IPS DF 4.7 (cell line): Measurements from ENCODE around the gene FRAS1.
"Not testable (repeated sequence)": the region's sequence is repeated elsewhere in the genome, so short reads cannot be mapped to it uniquely, and the experiment has no call there.

Experiments used
- DNase-seq: peaks from one replicate; pipeline ENCODE4 v3.0.0-alpha.2; 2013; ENCODE audit warnings: low spot score; ENCODE audit errors: extremely low read depth

Gene FRAS1

DNA sequence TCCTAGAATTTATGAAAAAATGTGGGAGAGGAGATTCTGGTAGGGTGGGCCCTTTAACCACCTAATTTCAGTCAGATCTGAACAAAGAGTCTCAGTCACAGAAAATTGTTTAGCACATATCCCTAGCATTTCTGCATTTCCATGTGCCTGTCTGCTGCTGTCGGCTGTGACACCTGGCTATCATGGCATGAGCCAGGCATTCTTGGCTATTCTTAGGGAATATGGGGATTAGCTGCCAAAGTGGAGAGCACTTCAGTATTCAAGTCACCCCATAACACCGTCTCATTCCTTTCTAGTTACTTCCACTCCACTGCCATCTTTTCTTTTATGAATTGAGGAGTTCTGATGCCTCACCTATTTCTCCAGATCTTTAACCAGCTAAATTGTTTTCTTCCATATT lies 211.5 kb downstream of the FRAS1 start:
- no peak for DNase-seq

DNA sequence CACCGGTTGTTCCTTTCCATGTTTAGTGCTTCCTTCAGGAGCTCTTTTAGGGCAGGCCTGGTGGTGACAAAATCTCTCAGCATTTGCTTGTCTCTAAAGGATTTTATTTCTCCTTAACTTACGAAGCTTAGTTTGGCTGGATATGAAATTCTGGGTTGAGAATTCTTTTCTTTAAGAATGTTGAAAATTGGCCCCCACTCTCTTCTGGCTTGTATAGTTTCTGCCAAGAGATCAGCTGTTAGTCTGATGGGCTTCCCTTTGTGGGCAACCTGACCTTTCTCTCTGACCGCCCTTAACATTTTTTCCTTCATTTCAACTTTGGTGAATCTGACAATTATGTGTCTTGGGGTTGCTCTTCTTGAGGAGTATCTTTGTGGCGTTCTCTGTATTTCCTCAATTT lies 218.3 kb downstream of the FRAS1 start:
- DNase-seq = not testable (repeated sequence)

DNA sequence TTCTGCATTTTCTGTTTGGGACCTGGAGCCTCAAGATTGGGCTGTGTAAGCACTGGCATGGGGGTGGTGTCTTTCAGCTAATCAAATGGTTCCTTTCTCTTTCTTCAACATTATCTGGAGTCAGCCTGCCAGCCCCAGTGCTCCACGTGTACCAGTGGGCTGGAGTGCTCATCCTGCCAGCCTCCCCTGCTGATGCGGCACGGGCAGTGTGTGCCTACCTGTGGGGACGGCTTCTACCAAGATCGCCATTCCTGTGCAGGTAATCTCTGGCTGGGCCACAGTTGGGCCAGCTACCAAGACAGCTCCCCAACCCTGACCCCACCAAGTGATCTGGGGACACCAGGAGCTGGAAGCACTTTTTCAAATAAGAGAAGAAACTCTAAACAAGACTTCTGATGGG lies 229.2 kb downstream of the FRAS1 start:
- DNase-seq = no peak

DNA sequence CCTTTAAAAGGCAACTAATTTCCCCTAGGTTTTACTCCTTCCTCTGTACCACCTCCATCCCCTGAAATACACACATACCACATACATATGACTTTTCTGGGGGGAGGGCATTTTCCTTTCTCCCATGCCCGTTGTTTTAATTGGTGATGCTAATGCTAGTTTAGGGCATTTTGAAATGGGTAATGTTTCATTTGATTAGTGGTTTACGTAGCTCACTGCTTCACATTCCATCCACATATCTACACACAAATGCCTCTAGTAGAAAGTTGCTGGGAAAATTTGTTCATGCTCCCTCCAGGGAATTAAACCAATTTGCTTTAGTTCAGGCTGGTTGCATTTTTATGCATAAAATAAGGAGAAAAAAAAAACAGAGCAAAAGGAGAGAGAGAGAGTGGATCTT lies 231.2 kb downstream of the FRAS1 start:
- DNase-seq = no peak

DNA sequence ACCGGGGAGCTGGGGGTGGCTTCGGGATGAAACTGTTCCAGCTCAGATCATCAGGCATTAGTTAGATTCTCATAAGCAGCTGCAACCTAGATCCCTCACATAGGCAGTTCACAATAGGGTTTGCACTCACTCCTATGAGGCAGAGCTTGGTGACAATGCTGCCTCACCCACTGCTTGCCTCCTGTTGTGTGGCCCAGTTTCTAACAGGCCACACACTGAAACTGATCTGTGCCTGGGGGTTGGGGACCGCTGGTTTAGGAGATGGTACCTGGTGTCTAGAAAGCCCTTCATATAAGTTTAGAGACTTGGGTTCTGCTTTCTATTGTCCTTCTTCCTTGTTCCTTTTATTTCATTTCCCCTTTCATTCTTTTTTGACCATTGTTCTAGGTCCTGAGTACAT lies 234.2 kb downstream of the FRAS1 start:
- DNase-seq = no peak

DNA sequence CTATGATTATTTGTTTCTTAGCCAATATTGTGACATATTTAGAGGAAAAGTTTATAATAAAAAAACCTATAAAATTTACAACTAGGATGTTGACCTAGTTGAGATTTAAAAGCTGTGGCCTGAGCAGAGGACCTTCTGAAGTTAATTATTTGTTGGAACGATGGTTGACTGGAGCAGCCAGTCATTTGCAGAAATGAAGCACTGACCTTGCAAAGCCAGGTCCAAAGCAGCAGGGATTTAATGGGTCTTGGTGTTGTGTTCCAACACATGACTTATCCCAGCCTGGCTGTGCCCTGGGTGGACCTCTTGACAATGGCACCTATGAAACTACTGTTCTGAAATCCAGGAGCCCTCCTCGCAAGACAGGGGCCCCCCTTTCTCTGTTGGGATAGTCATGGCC lies 235.2 kb downstream of the FRAS1 start:
- no peak for DNase-seq

DNA sequence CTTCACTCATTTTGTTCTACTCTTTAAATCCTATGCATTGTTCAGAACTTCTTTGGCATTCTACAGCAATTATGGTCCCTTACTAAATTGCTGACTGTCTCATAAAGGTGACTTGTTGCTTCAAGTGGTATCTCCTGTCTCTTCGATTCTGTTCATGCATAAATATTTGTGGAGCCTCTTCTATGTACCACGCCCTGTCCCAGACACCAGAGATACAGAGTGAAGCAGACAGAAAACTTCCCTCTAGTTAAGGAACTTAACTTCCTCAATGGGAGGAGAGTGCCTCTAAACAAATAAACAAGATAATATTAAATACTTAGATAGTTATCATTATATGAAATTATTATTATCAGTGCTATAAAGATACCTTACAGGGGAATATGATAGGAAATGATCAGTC lies 235.7 kb downstream of the FRAS1 start:
- no peak for DNase-seq

DNA sequence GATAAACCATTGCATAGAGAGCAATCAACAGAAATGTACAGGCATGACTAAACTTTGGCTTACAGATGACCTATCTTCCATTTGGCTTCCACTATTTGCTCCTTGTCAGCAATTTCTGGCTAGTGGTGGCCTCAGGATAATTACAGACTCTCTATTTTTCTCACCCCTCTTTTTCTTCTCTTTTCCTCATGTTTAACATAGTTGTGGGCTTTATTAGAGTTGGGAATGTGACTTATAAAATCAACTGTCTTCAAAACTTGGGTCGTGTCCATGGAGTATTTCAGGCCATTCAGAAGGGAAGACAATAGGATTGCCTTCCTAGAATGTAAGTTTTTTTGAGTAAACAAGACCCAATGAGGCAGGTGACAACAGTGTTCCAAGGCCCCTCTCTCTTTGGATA lies 236.2 kb downstream of the FRAS1 start:
- DNase-seq = no peak

DNA sequence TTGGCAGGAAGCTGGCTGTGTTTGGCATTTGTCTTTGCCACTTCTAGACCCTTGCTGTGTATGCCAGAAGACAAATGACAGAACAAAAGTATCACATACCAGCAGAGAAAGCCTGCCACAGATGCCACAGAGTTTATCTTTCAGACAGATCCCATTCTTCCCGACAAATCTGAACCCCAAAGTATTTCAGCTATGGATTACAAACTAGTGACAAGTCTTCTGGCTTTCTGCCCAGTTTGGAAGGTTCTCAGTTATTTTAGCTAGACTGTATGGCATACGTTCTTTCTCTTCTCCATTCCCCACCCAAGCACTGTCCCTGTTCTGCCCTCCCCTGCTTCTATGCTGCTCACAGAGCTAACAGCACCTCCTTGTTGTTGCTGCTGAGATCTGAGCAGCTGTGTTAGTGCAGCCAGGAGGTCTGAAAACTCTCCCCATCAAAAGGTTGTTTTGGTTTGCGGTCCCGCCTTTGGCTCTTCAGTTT lies 236.7 kb downstream of the FRAS1 start:
- no peak for DNase-seq

DNA sequence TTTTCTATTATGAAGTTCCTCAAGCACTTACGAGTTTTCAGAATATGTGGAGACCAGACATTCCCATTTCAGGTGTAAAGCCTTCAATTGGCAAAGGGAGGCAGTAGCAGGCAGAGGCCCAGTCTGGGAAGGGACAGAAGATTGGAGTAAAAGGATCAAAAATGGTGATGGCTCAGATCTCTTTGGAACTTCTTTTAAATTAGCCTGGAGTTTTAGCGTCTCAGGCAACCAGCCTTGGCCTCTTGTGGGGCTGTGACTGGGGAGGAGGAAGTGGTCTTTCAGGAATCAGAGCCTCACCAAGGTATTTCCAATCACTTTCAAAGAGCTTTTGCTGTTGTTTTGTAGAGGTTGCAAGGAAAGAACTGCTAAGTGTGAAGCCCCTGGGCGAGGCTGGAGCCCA lies 239.1 kb downstream of the FRAS1 start:
- DNase-seq = no peak

DNA sequence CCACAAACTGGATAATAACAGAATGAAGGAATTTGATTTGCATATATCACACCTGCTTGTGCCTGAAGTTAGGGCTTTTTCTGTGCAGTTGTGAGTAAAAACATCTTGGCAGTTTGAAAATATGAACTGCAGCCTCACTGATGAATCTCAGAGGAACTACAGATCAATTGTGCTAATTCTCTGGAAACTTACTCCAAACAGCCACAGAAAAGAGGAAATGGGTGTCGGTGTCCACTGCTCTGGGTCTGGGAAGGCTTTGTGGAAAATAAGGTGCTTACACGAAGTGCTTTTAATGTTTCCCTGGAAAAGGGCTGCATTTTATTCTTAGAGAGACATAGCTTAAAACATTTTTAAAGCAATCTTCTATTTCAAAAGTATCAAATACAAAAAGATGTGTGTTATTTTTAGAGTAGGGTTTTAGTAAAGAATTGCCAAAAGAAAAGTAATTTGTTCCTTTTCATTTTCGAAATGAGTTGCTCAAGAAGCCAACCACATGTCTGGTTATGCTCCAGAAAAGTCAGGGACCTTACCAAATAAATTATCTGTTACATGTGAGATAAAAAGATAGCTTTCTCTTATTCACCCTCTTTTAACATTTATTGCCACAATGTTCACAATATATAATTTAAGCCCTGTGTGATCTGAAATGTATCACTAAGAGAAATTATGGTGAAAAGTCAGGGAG lies 240.1 kb downstream of the FRAS1 start:
- no peak for DNase-seq

DNA sequence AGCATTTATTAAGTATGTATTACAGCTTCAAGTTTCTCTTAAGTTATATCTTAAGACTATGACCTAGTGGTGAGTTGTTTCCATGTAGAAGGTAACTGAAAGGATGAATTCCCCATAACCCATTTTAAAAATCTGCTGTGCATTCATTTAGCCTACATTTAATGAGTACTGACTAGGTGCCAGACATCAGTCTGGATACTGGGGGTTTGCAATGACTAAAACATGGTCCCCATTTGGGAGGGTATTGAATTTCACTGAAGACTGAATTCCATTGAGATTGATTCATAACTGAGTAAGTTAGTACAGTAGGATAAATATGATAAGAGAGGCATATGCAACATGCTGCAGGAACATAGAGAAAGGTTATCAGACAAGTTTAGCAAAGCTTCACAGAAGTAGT lies 241.5 kb downstream of the FRAS1 start:
- no peak for DNase-seq

DNA sequence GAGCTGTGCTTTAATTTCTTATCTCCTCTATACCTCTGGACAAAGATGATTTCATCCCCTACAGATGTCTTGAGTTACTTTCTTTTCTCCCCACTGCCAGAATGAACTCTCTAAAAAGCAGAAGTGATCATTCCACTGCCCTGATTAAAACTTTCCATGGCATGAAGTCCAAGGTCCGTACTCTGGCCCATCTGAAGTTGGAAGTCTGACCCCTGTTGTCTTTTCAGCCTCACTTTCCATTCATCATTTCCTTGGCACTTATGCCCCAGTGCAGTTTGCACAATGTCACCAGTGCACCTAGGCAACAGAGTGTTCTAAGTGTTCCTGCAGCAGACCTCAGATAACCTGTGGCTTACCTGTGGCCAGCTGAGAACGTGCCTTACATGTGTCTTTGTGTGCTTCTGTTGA lies 242.4 kb downstream of the FRAS1 start:
- DNase-seq = no peak

DNA sequence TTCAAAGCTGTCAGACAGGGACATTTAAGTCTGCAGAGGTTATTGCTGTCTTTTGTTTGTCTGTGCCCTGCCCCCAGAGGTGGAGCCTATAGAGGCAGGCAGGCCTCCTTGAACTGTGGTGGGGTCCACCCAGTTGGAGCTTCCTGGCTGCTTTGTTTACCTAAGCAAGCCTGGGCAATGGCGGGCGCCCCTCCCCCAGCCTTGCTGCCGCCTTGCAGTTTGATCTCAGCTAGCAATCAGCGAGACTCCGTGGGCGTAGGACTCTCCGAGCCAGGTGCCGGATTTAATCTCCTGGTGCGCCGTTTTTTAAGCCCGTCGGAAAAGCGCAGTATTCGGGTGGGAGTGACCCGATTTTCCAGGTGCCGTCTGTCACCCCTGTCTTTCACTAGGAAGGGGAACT lies 250.1 kb downstream of the FRAS1 start:
- DNase-seq = not testable (repeated sequence)

DNA sequence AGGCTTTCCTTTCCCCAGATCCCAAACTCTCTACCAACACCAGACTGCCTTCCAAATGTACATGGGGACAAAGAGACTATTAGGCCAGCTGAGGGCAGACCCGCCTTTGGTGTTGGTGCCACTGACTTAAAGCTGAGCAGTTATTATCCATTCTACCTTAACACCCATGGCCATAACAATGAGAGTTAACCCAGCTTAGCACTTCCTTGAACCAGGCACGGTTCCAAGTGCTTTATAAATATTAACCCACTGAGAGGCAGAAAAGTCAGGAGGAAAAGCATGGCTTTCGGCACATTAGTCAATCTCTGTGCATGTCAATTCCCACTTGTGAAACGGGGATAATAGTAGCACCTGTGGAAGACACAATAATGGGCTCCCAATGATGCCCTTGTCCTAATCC lies 251.4 kb downstream of the FRAS1 start:
- DNase-seq = no peak

DNA sequence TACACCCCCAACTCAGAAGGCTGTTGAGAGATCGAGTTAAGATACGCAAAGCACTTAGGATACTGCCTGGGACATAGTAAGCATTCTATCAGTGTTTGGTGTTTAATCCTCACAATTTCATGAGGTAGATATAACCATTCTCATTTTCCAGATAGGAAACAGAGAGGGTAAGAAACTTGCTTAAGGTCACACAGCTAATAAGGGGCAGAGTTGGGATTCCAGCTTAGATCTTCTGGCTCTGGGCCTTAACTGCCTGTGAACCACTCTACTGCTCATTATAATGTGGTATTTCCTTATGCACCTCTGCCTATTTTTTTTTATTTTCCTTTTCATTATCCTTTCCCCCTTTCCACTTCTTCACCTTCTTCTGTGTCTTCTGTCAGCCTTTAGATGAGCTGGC lies 252.2 kb downstream of the FRAS1 start:
- no peak for DNase-seq

DNA sequence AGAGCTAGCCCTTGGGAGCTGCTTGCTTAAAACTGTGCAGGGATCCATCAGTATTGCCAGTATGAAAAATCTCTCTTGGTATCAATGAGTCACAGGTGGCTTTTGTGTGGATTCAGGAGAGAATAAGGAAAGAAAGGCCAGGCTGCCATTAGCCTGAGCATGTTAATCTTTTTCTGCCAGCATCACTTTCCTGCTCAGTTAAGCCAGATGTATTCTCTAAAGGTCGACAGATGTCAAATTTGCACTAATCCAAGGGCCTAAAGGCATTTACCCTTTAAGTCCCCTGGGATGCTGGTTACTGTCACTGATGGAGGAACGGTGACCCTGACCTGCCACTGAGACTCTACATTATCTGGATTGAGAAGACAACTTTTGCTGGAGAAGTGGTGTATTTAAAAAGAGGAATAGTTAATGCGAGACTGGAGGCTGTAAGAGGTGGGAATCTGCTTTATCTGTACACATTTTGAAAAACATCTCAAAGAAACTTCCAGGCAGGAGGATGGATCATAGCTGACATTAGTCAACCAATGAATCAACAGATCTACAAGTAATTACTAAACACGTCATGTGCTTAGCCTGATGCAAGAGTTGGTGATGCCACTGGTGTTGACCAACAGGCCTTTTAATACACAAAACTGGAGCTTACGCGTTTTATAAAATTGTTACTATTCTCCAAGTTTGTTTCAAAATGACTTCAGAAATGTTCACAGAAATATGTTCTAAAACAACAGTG lies 253.1 kb downstream of the FRAS1 start:
- DNase-seq = no peak

DNA sequence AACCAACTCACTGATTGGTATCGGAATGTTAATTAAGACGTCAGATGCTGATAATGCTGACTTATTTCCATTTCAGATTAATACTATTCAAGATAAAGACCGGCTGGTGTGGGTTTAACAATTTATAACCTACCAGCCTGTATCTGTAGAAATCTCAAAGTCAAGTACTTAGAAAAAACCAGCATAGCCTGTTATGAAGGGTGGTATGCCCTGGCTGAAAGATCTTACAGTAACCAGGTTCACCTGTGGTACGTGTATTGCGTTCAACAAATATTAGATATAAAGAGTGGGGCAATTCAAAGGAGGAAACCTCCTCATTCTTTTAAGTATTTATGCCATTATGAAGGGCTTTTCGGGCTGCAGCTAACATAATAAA lies 253.6 kb downstream of the FRAS1 start:
- DNase-seq = no peak

DNA sequence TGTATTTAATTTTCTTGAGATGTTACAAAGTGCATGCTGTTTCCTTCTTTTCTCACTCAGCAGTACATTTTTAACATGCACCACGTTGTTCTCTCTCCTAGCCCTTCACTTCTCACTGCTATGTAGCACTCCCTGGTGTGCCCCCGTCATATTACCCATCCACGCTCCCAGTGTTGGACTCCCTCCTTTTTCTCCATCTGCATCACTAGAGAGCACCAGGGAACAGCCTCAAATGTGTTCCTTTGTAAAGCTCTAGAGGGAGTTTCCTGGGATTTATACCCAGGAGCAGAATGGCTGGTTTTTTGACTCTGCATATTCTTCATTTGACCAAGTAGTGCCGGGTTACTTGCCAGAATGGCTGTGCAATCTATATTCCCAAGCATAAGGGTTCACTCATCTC lies 254.2 kb downstream of the FRAS1 start:
- DNase-seq = no peak

DNA sequence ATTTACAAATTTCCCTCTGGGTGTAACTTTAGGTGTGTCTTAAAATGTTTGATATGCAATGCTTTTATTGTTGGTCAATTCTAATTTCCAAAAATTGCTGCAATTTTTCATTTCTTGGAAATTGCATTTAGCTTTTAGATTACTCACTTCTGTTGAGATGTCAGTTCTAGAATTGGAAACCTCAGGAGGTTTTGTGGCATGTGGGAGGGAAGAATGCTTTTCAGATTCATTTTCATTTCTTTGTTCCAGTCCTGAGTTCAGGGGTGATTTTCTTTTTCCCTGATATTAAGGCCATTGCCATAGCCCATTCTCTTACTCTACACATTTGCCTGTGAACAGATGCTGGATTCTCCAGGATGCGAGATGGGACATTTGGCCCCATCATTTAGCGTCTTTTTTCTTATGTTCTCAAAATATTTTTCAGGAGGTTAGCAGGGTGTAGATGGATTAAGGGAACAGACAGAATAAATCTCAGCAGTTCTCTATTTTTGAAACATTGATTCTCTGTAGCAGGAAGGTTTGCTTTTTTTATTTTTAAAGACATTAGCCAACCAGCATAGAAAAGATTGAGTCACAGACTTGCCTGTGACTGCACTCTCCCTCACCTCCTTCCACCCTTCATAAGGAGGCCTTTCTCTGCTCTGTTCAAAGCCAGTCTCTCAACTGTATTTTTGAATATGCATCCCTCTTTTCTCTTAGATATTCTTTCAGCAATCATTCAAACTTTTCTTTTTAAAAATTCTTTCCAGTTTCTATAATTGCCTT lies 256.0 kb downstream of the FRAS1 start:
- no peak for DNase-seq

DNA sequence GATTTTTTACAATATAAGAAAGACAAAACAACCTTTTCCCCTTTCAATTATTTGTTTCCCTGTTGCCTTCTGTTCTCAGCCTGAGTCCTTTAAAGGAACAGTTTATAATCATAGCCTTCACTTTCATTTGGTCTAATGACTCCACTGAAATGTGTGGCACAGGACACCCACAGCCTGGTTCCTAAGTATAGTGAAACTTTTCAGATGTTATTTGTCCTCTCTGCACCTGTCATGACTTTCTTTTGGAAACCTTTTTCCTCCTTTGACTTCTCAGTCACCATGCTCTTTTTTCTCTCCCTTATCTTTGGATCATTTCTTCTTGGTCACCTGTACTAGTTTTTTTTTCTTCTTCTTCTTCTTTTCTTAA lies 256.6 kb downstream of the FRAS1 start:
- DNase-seq = no peak

DNA sequence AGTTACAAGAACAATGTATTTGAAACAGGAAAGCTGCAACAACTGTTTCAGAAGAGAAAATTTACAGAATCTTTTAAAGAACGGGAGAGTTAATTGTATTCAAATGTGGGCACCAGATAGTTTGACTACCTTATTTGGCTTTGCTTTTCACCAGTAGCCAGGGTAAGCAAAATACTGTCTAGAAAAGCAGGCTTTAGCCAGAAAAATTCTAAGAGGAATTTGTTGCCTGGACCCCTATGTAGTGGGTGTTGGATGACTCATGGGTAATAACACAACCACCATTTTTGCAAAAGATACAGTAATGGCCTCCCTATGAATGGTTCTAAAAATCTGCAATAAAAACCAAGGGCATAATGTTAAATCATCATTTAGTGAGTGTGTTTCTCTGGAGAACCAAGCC lies 261.0 kb downstream of the FRAS1 start:
- DNase-seq = no peak
